Neural cell (in vitro differentiated cells): ENCODE results near the gene KRT40. TPM values are rescaled to one million over a fixed set of nuclear protein-coding genes. Genes with fewer than 3 reads are reported as not detected.

Experiments
- H2AFZ ChIP-seq: fragments of 200-600, 300-800 bp; sonication (generic), shearing (Covaris generic); 2 replicates; pipeline ENCODE4 v1.6.0; 2014; ENCODE audit warnings: low read depth, mild to moderate bottlenecking, antibody characterized with exemption, low read length, moderate library complexity
- H3F3A ChIP-seq: fragments of 200-600 bp; shearing (Covaris generic); 2 replicates; pipeline ENCODE4 v1.6.1; 2016; ENCODE audit warnings: mild to moderate bottlenecking, moderate library complexity, mixed read lengths, antibody characterized with exemption, low read length; ENCODE audit not compliant: insufficient read depth, poor library complexity, severe bottlenecking
- H3K27ac ChIP-seq: fragments of 200-600, 300-800 bp; sonication (generic), shearing (Covaris generic); 2 replicates; pipeline ENCODE4 v1.5.1; 2014; ENCODE audit warnings: mild to moderate bottlenecking, low read length, moderate library complexity
- H3K27me3 ChIP-seq: fragments of 300-800, 200-600 bp; sonication (generic), shearing (Covaris generic); 2 replicates; pipeline ENCODE4 v1.6.0; 2014; ENCODE audit warnings: mild to moderate bottlenecking, low read depth, low read length, moderate library complexity; ENCODE audit not compliant: insufficient read depth
- H3K36me3 ChIP-seq: fragments of 300-800, 200-600 bp; sonication (generic), shearing (Covaris generic); 2 replicates; pipeline ENCODE4 v1.5.1; 2014; ENCODE audit warnings: mild to moderate bottlenecking, antibody characterized with exemption, low read length, moderate library complexity; ENCODE audit not compliant: insufficient read depth
- H3K4me2 ChIP-seq: fragments of 300-800, 200-600 bp; sonication (generic), shearing (Covaris generic); 2 replicates; pipeline ENCODE4 v1.6.0; 2014; ENCODE audit warnings: mild to moderate bottlenecking, low read length
- H3K4me3 ChIP-seq: fragments of 300-800, 200-600 bp; sonication (generic), shearing (Covaris generic); 2 replicates; pipeline ENCODE4 v1.5.1; 2014; ENCODE audit warnings: mild to moderate bottlenecking, low read length, moderate library complexity
- H3K79me2 ChIP-seq: fragments of 200-600 bp; shearing (Covaris generic); replicated peaks from 2 replicates; pipeline ENCODE4 v1.6.0; 2014; ENCODE audit warnings: mild to moderate bottlenecking, low read length, moderate library complexity; ENCODE audit not compliant: insufficient read depth
- H3K9ac ChIP-seq: fragments of 300-800, 200-600 bp; sonication (generic), shearing (Covaris generic); 2 replicates; pipeline ENCODE4 v1.6.1; 2016; ENCODE audit warnings: mild to moderate bottlenecking, low read length, mixed read lengths
- H3K9me2 ChIP-seq: fragments of 200-600 bp; shearing (Covaris generic); 2 replicates; pipeline ENCODE4 v1.6.1; 2016; ENCODE audit warnings: mild to moderate bottlenecking, low read length, mixed read lengths; ENCODE audit not compliant: insufficient read depth
- H3K9me3 ChIP-seq: fragments of 200-600, 300-800 bp; sonication (generic), shearing (Covaris generic); 2 replicates; pipeline ENCODE4 v1.6.1; 2016; ENCODE audit warnings: mild to moderate bottlenecking, mixed run types, low read length, moderate library complexity, mixed read lengths
- H4K20me1 ChIP-seq: fragments of 200-600 bp; shearing (Covaris generic); 2 replicates; pipeline ENCODE4 v1.6.1; 2016; ENCODE audit warnings: mild to moderate bottlenecking, mixed run types; ENCODE audit not compliant: insufficient read depth
- CTCF ChIP-seq: fragments of 450-650 bp; IDR thresholded peaks from 2 replicates; pipeline ENCODE4 v1.5.1; 2014; ENCODE audit warnings: antibody characterized with exemption, mild to moderate bottlenecking, moderate library complexity; ENCODE audit not compliant: poor library complexity, severe bottlenecking
- EP300 ChIP-seq: fragments of 450-650 bp; conservative IDR thresholded peaks from 2 replicates; pipeline ENCODE4 v1.6.1; 2014; ENCODE audit warnings: antibody characterized with exemption, mild to moderate bottlenecking, moderate library complexity; ENCODE audit not compliant: poor library complexity, severe bottlenecking
- EZH2 ChIP-seq: fragments of 200-600, 300-800 bp; shearing (Covaris generic), sonication (generic); IDR thresholded peaks from 2 replicates; pipeline ENCODE4 v1.6.1; 2014; ENCODE audit warnings: antibody characterized with exemption, low read length, borderline replicate concordance, mild to moderate bottlenecking; ENCODE audit not compliant: insufficient read depth, poor library complexity, severe bottlenecking
- MXI1 ChIP-seq: fragments of 450-650 bp; conservative IDR thresholded peaks from 2 replicates; pipeline ENCODE4 v1.6.1; 2014; ENCODE audit warnings: antibody characterized with exemption, mild to moderate bottlenecking; ENCODE audit not compliant: poor library complexity, severe bottlenecking
- POLR2AphosphoS5 ChIP-seq: IDR thresholded peaks from 2 replicates; pipeline ENCODE4 v1.6.1; 2012
- RAD21 ChIP-seq: fragments of 450-650 bp; conservative IDR thresholded peaks from 2 replicates; pipeline ENCODE4 v1.6.1; 2014; ENCODE audit warnings: antibody characterized with exemption, mild to moderate bottlenecking, moderate library complexity
- REST ChIP-seq: IDR thresholded peaks from 2 replicates; pipeline ENCODE4 v1.6.1; 2012; ENCODE audit warnings: borderline replicate concordance
- SMC3 ChIP-seq: fragments of 450-650 bp; conservative IDR thresholded peaks from 2 replicates; pipeline ENCODE4 v1.6.1; 2014; ENCODE audit warnings: antibody characterized with exemption, mild to moderate bottlenecking, moderate library complexity; ENCODE audit not compliant: poor library complexity
- TAF1 ChIP-seq: IDR thresholded peaks from 2 replicates; pipeline ENCODE4 v1.6.1; 2012; ENCODE audit warnings: low read depth
- polyA plus RNA-seq: library from polyadenylated mRNA; depleted of rRNA; stranded (reverse); fragments of >200 nt; gene quantifications from 2 replicates; pipeline ENCODE4 v1.2.3, GENCODE V29; 2014

Gene KRT40
- polyA plus RNA-seq, 1 donor from 2014 or later = not detected

GRCh38 chr17:40997361-40997760 is 13.2 kb upstream of the KRT40 start:
- no peak overlapping the region for H3K27ac ChIP-seq
- H3K9ac ChIP-seq = no peak overlapping the region
- no peak overlapping the region for H2AFZ ChIP-seq
- no peaks in the 10 kb centered on the region for H3K9me3 ChIP-seq
- TF ChIP-seq MXI1 (no peak), CTCF (no peak), SMC3 (no peak), REST (no peak), EZH2 (no peak), POLR2AphosphoS5 (no peak), RAD21 (no peak)
- H3K4me2 ChIP-seq = no peak overlapping the region
- H3K4me3 ChIP-seq = no peak overlapping the region
- no peaks in the 10 kb centered on the region for H3F3A ChIP-seq
- H3K36me3 ChIP-seq = no peaks in the 10 kb centered on the region
- no peaks in the 10 kb centered on the region for H3K27me3 ChIP-seq
- no peaks in the 10 kb centered on the region for H3K79me2 ChIP-seq
- no peaks in the 10 kb centered on the region for H4K20me1 ChIP-seq
- H3K9me2 ChIP-seq = no peaks in the 10 kb centered on the region

- Histone ChIP-seq H3K27me3 (no peaks in the 10 kb centered on the region), H3F3A (no peaks in the 10 kb centered on the region), H3K9me3 (no peaks in the 10 kb centered on the region), H4K20me1 (no peaks in the 10 kb centered on the region), H3K4me2 (no peak overlapping the region), H2AFZ (no peak overlapping the region), H3K79me2 (no peaks in the 10 kb centered on the region), H3K9me2 (no peaks in the 10 kb centered on the region), H3K4me3 (no peak overlapping the region), H3K27ac (no peak overlapping the region), H3K9ac (no peak overlapping the region), H3K36me3 (no peaks in the 10 kb centered on the region)
- no peak for TF ChIP-seq POLR2AphosphoS5
- TF ChIP-seq REST = no peak
- no peak for TF ChIP-seq MXI1
- no peak for TF ChIP-seq CTCF
- TF ChIP-seq SMC3 = no peak
- TF ChIP-seq EZH2 = no peak
- no peak for TF ChIP-seq EP300
- no peak for TF ChIP-seq RAD21
- no peak for TF ChIP-seq TAF1
Observed at GRCh38 chr17:40996829-40997228, 12.7 kb upstream of the KRT40 start.
